HEK293T (cell line): Measurements from ENCODE around the gene DYNC1LI1.

Experiments
- BHLHE40 ChIP-seq: fragments of 450-650 bp; IDR thresholded peaks from 2 replicates; pipeline ENCODE4 v1.6.1; 2016; ENCODE audit warnings: mild to moderate bottlenecking, moderate library complexity, borderline replicate concordance
- CTBP1 ChIP-seq: fragments of 450-650 bp; IDR thresholded peaks from 2 replicates; pipeline ENCODE4 v1.6.1; 2016; ENCODE audit warnings: borderline replicate concordance
- ELF4 ChIP-seq: fragments of 450-650 bp; IDR thresholded peaks from 2 replicates; pipeline ENCODE4 v1.6.1; 2017; ENCODE audit warnings: antibody characterized with exemption
- FOXA1 ChIP-seq: fragments of 450-650 bp; IDR thresholded peaks from 2 replicates; pipeline ENCODE4 v1.6.1; 2016; ENCODE audit warnings: mild to moderate bottlenecking
- FOXK2 ChIP-seq: fragments of 450-650 bp; IDR thresholded peaks from 2 replicates; pipeline ENCODE4 v1.6.1; 2016; ENCODE audit warnings: mild to moderate bottlenecking
- HDGF ChIP-seq: fragments of 450-650 bp; IDR thresholded peaks from 2 replicates; pipeline ENCODE4 v1.6.1; 2017; ENCODE audit warnings: antibody characterized with exemption, borderline replicate concordance
- L3MBTL2 ChIP-seq: fragments of 450-650 bp; conservative IDR thresholded peaks from 2 replicates; pipeline ENCODE4 v1.6.1; 2016; ENCODE audit warnings: mild to moderate bottlenecking
- LEF1 ChIP-seq: fragments of 450-650 bp; IDR thresholded peaks from 2 replicates; pipeline ENCODE4 v1.6.1; 2017; ENCODE audit warnings: mild to moderate bottlenecking, borderline replicate concordance
- NFRKB ChIP-seq: fragments of 450-650 bp; IDR thresholded peaks from 2 replicates; pipeline ENCODE4 v1.6.1; 2016; ENCODE audit warnings: mild to moderate bottlenecking, moderate library complexity
- PKNOX1 ChIP-seq: fragments of 450-650 bp; IDR thresholded peaks from 2 replicates; pipeline ENCODE4 v1.6.1; 2016
- SP1 ChIP-seq: fragments of 450-650 bp; IDR thresholded peaks from 2 replicates; pipeline ENCODE4 v1.6.1; 2017
- TARDBP ChIP-seq: fragments of 450-650 bp; IDR thresholded peaks from 2 replicates; pipeline ENCODE4 v1.6.1; 2016

GRCh38 chr3:32575451-32576113, 4.9 kb upstream of the DYNC1LI1 start:
- no peak for TF ChIP-seq PKNOX1
- no peak for TF ChIP-seq L3MBTL2
- no peak for TF ChIP-seq SP1
- TF ChIP-seq ELF4: no peak
- no peak for TF ChIP-seq LEF1
- no peak for TF ChIP-seq FOXK2
- TF ChIP-seq BHLHE40: no peak
- TF ChIP-seq HDGF: no peak
- TF ChIP-seq FOXA1: no peak
- TF ChIP-seq CTBP1: no peak
- TF ChIP-seq TARDBP: no peak
- no peak for TF ChIP-seq NFRKB
